GM10266 (cell line): ENCODE results near the gene NANOS3.
"Not testable (repeated sequence)": the region's sequence is repeated elsewhere in the genome, so short reads cannot be mapped to it uniquely, and the experiment has no call there.

Experiments
- DNase-seq: peaks from one replicate; pipeline ENCODE4 v3.0.0; 2012; ENCODE audit errors: extremely low spot score
- CTCF ChIP-seq: IDR thresholded peaks from 2 replicates; pipeline ENCODE4 v1.5.1; 2012; ENCODE audit warnings: mild to moderate bottlenecking, low read depth; ENCODE audit not compliant: control insufficient read depth, insufficient read depth; ENCODE audit errors: missing control alignments

Gene NANOS3

GRCh38 chr19:13909430-13909829, 32.5 kb downstream of the NANOS3 start:
- no peak for DNase-seq
- no peak for TF ChIP-seq CTCF

- TF ChIP-seq CTCF = no peak
- DNase-seq = no peak
Measured at GRCh38 chr19:13913352-13913751, 36.4 kb downstream of the NANOS3 start.

- no peak for DNase-seq
- no peak for TF ChIP-seq CTCF
Measured at GRCh38 chr19:13914777-13915176, 37.8 kb downstream of the NANOS3 start.

- no peak for TF ChIP-seq CTCF
- no peak for DNase-seq
Measured at GRCh38 chr19:13917888-13918406, 41.0 kb downstream of the NANOS3 start.

GRCh38 chr19:13918726-13919411, 41.9 kb downstream of the NANOS3 start:
- no peak for TF ChIP-seq CTCF
- DNase-seq = no peak

- TF ChIP-seq CTCF = no peak
- DNase-seq = no peak
Measured at GRCh38 chr19:13920524-13920923, 43.6 kb downstream of the NANOS3 start.

GRCh38 chr19:13920940-13921747, 44.2 kb downstream of the NANOS3 start:
- DNase-seq = peak; percentile 72

GRCh38 chr19:13922118-13922517, 45.2 kb downstream of the NANOS3 start:
- DNase-seq = not testable (repeated sequence)

More at GRCh38 chr19:13920940-13921747, 44.2 kb downstream of the NANOS3 start:
- no peak for TF ChIP-seq CTCF
